Inferior parietal cortex (tissue), 1 donor: Measurements from ENCODE around the gene NDUFS7.
"Not testable (repeated sequence)": the region's sequence is repeated elsewhere in the genome, so short reads cannot be mapped to it uniquely, and the experiment has no call there.

ENCODE experiments used
- DNase-seq: peaks from one replicate; pipeline ENCODE4 v3.0.0-alpha.2; 2016; ENCODE audit errors: extremely low spot score

NDUFS7 gene

GRCh38 chr19:1432507-1432887 is 48.8 kb downstream of the NDUFS7 start:
- no peak for DNase-seq

- DNase-seq, result no peak
Measured at GRCh38 chr19:1433119-1434039, 49.7 kb downstream of the NDUFS7 start.

- no peak for DNase-seq
Measured at GRCh38 chr19:1434040-1434366, 50.3 kb downstream of the NDUFS7 start.

DNA sequence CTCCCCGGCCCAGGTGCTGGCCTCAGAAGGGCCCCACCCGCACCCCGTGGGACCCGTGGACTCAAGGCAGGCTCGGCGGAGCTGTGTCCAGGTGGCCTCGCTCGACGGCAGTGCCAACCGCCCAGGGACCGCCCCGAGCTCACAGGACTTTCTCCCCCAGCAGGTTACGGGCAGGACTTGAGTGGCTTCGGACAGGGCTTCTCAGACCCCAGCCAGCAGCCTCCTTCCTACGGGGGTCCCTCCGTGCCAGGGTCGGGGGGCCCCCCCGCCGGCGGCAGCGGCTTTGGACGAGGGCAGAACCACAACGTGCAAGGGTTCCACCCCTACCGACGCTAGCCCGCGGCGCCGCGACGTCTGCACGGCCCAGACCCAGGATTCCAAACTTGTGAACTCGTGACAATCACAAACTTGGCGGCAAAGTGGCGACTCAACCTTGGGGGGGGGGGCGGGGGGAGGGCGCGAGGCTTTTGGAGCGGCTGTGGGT is 50.9 kb downstream of the NDUFS7 start:
- DNase-seq, result no peak

DNA sequence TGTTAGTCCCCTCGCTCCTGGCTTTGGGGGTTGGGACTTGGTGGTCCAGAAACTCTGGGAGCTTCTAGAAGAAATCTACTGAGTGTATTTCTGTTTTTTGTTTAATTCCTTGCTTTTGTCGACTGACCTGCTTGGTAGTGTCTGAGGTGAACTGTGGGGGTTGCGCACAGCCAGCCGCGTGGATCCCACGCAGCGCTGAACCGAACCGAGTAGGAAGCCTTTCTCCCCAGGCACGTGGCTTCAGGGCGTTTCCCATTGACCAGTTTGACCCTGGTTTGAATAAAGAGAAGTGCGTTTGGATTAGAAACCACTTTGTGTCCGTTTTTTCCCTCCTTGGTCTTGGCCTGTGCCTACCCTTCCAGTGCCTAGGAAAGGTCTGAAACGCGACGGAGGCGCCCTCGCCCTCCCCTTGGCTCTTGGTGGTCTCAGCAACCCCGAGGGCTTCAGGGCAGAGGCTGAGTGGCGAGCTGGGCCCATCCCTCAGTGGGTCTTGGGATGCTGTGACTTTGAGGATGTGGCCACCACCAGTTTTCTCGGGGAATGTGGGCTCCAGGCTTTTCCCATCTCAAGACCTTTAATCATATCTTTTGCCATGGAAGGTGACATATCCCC is 51.8 kb downstream of the NDUFS7 start:
- DNase-seq, result no peak

GRCh38 chr19:1437609-1438008 is 53.9 kb downstream of the NDUFS7 start:
- DNase-seq, result no peak

GRCh38 chr19:1438035-1438932 is 54.6 kb downstream of the NDUFS7 start, which contains the start of gene RPS15:
TSS of gene RPS15 (plus strand) at chr19:1438396. CDS start at chr19:1438426, 30 bp downstream.
- peak; percentile 94 for DNase-seq

DNA sequence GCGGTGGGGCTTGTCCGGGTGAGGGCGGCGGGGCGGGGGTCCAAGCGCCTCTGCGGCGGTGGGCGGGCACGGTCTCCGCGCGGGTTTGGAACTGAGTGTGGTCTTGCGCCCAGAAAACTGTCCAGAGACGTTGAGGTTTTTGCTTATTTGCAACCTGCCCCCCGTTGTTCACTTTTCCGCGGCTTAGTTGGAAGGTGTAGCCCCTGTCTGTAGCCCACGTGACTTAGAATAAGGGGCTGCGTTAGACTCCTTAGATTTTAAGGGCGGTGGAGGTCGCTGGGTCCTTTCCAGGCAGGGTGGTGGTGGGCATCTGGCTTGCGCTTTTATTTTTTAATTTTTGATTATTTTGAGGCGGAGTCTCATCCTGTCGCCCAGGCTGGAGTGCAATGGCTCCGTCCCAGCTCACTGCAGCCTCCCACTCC is 55.2 kb downstream of the NDUFS7 start:
- DNase-seq, result no peak

DNA sequence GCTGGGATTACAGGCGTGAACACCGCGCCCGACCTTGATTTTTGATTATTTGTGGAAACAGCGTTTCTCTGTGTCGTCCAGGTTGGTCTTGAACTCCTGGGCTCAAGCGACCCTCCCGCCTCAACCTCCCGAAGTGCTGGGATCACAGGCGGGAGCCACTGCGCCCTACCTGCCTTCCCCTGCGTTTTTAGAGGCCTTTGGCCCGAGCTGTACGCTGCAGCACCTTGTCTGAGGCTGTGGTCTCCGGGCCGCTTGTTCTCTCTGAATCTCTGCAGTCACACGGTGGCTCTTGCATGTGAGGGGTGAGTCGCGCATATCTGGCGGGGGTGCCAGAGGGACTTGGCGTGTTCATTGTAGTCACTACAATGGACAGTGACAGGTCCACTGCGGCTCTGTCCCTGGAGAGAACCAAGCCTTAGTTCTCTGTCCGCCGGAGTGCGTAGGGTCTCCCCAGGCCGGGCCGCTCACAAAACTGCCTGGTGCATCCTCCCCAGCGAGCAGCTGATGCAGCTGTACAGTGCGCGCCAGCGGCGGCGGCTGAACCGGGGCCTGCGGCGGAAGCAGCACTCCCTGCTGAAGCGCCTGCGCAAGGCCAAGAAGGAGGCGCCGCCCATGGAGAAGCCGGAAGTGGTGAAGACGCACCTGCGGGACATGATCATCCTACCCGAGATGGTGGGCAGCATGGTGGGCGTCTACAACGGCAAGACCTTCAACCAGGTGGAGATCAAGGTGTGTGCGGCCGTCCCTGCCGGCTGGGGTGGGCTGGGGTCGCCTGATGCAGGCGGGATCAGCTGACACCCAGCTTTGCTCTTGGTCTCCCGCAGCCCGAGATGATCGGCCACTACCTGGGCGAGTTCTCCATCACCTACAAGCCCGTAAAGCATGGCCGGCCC is 56.1 kb downstream of the NDUFS7 start:
- not testable (repeated sequence) for DNase-seq

DNA sequence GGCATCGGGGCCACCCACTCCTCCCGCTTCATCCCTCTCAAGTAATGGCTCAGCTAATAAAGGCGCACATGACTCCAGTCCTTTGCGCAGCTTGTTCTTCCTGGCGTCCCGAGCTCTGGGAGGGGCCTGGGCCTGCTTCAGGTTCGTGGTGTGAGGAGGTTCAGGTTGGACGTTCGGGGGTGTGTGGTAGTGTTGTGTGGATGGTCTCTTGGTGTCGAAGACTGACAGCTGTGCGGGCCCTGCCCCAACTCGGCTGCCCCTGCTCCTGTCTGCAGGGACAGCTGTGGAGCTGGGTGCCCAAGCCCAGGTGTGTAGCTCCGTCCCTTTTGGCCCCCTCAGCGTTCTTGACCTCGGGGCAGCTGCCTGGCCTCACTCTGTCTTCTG is 56.7 kb downstream of the NDUFS7 start:
- DNase-seq, result no peak

DNA sequence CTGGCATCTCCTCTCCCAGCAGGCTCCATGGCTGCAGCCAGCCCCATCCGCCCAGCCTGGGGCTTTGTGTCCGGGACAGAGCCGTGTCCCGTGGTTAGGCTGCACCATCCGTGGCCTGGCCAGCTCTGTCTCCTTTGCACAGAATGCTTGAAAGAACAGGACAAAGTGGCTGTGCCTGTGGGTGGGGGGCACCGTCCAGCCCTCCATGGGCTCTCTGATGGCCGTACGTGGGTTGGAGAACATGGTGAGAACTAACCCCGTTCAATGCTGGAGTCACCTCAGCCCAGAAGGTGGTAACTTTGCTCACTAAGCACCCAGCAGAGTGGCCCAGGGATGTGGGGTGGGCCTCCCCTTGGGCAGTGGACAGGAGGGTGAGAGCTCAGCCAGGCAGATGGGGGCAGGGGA is 57.3 kb downstream of the NDUFS7 start:
- DNase-seq, result no peak

- DNase-seq, result no peak
Measured at GRCh38 chr19:1441677-1442438, 58.2 kb downstream of the NDUFS7 start.
